GM21381 (cell line): ENCODE measurements around the gene KRTAP4-8.
"Not testable (repeated sequence)": the region's sequence is repeated elsewhere in the genome, so short reads cannot be mapped to it uniquely, and the experiment has no call there.

ENCODE experiments used
- ATAC-seq: cut with Tn5 transposase; IDR thresholded peaks from one replicate; pipeline ENCODE4 v1.9.1; 2021; ENCODE audit warnings: mild to moderate bottlenecking, moderate library complexity; ENCODE audit not compliant: unreplicated experiment

The KRTAP4-8 gene

DNA sequence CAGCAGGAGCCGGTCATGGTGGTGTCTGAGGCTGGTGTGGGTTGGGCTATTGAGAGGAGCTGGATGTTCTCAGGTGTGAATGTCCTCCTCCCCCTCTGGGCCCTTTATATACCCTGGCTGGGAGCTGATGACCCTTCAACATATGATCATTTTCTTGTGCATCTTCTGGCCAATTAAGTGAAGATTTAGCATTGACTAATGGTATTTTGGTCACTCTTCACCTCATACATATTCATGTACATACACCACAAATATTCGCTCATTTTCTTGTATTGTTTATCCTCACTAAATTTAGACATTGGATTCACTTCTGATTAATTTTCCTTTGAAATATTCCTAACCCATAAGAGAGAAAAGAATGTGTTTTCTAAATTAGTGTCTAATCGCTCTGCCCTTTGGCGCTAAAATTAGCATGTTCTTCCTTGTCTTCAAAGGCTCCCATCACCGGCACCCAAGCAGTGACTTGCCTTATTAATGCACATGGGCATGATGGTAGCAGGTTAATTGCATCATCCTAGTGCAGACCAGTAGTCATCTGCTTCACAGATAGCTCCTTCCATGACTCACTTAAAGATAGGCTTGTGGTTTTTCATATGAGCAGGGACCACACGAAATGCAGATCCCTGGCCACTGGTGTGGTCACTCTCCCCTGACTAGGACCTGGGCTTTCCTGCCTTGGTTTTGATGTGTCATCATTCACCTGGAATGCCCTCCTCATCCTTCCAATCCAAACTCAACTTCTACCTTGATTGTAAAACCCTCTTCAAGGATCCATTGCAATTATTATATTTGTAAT, 31.9 kb downstream of the KRTAP4-8 start, which contains the start of gene KRTAP2-4:
KRTAP2-4 (minus strand) TSS at position 51 of the 796 bp plus-strand sequence; CDS start at position 17, 34 bp downstream.
- no peak for ATAC-seq

DNA sequence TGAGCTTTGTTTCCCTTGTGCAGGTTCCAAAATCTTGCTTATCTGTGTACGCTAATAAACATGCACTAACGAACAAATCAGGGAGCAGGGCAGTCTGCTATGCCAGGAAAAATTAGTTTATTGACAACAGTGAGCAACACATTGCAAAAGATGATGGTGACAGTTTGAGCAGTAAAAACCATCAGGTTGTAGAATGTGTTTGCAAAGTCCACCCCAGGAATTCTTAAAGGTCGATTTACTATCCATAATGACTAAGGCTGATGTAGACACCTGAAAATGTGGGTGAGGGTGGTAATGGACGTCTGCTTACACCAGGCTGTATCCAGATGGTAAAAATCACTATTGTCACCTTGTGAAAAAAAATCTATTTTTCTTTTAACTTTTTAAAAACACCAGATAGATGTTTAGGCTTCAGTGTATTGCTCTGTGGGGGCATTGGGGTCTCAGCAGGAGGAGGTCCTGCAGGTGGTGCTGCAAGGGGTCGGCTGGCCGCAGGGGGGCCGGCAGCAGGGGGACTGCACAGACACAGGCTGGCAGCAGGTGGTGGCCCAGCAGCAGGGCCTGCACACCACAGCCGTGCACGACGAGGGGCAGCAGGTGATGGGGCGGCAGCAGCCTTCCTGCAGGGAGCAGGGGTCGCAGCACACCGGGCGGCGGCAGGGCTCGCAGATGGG, 32.8 kb downstream of the KRTAP4-8 start:
- not testable (repeated sequence) for ATAC-seq

DNA sequence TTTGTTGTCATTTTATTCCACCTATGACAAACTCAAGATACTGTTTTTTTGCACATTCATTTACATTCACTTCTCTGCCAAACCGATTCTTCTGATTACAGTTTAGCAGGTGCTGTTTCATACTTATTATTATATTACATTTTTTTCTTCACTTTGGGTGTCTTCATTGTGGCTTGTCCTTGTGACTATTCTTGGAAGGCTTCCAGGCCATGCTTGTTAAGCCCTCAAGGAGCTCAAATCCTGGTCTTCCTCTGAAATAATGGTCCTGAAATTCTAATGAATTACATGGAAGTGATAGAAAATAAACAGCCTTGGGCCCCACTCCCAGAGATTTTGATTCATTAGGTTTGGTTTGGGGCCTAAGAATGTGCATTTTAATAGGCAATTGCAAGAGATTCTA, 33.6 kb downstream of the KRTAP4-8 start:
- no peak for ATAC-seq

DNA sequence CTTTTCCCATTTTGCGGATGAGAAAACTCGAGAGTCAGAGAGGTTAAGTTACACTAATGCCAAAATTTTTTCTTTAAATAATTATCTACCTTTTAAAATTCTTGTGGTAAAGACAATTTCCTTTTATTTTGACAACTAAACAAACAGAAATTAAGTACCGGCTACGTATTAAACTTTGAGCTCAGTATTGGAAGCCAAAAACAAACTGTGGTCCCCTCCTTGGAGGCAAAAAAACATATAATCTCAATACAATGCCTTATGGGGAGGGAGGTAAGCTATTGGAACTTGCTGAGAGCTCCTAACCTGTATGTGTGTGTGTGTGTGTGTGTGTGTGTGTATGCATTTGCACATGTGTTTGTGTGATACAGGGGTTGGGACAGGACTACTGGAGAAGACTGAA, 34.5 kb downstream of the KRTAP4-8 start:
- no peak for ATAC-seq

DNA sequence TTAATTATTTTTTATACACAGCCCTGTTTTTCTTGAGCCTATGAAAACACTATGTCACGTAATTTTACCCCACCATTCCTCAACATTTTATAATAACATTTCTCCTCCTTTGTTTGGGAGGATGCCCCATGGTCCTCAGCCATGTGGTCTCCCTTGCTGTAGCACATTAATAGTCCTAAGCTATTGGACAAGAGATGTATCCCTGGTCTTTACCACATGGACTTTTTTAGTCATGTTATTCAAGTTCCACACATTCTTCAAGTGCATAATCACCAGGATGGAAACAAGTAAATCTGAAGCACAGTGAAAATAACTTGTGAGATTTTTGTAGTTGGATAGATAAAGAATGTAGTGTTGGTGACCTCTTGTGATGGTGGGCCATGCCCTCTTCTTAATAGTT, 36.0 kb downstream of the KRTAP4-8 start:
- ATAC-seq: no peak

DNA sequence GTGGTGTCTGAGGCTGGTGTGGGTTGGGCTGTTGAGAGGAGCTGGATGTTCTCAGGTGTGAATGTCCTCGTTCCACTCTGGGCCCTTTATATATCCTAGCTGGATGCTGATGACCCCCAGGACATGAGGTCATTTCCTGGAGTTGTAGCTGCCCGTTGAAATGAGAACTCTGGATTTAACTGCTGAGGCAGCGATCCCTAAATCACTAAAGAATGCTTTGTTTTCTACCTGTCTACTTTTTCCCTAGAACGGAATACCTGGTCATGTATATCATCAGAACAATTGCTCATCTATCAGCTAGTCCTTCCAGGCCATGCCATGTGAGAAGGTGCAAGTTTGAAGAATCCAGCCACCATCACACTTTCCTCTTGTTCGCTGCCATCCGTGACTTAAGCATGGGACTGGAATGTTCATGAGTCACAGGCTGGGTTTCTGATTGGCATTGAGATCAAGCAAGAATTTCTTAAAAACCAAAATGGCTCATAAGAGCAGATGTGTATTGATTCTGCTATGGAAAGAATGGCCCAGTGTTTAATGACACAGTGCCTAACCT, 37.8 kb downstream of the KRTAP4-8 start, which contains the start of gene KRTAP2-3:
KRTAP2-3 (minus strand) TSS at position 63 of the 553 bp plus-strand sequence. CDS start 64 bp downstream, outside the sequence.
- ATAC-seq: no peak

DNA sequence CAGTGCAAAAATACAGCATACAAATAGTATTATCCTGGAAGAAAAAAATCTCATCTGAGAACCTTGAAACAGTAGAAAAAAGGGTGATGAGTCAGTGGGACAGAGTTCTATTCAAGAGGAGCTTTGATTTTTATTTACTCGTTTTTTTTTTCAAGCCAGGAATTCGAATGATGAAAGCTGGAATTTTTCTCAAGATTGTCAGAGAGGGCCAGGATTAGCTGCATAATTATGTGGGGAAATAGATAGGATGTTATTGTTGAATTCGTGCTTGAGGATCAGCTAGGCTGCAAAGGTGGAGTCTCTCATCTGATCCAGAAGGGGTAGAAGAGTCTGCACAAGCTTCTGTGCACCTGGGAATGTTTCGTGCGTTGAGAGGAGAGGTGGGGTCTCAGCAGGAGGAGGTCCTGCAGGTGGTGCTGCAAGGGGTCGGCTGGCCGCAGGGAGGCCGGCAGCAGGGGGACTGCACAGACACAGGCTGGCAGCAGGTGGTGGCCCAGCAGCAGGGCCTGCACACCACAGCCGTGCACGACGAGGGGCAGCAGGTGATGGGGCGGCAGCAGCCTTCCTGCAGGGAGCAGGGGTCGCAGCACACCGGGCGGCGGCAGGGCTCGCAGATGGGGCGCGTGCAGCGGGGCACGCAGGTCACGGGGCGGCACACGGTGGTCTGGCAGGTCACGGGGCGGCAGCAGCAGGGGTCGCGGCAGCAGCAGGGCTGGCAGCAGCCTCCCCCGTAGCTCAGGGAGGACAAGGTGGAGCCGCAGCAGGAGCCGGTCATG, 38.5 kb downstream of the KRTAP4-8 start:
- not testable (repeated sequence) for ATAC-seq

DNA sequence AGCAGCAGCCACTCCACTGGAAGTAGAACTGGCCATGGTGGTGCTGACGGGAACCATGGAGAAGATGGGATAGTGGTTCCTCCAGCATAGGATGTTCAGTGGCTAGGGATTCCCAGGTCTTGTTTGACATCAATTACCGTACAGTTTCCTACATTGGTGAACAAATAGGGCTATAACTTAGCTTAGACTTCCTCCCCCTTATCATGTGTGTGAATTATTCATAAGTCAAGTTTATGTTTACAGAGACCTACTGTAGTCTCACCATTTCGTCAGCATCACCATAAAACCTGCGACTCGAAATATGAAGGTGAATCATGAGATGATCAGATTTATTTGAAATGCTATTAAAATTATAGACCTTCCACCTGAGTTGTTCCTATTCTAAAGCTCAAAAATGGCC, 39.2 kb downstream of the KRTAP4-8 start:
- no peak for ATAC-seq

DNA sequence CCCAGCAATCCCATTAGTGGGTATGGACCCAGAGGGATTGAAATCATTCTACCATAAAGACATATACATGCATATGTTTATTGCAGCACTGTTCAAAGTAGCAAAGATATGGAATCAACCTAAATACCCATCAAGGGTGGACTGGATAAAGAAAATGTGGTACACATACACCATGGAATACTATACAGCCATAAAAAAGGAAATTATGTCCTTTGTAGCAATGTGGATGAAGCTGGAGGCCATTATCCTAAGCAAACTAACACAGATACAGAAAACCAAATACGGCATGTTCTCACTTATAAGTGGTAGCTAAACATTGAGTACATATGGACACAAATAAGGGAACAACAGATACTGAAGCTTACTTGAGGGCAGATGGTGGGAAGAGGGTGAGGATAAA, 40.4 kb downstream of the KRTAP4-8 start:
- no peak for ATAC-seq

DNA sequence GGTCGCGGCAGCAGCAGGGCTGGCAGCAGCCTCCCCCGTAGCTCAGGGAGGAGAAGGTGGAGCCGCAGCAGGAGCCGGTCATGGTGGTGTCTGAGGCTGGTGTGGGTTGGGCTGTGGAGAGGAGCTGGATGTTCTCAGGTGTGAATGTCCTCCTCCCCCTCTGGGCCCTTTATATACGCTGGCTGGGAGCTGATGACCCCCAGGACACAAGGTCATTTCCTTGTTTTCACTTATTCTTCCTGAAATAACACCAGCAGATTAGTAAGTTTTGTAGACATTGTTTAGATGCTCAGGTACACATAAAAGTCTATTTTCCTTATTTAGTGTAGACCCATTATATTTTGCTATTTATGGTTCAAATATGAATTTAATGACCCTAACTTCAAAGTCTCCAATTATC, 42.8 kb downstream of the KRTAP4-8 start, which contains the start of gene KRTAP2-2:
KRTAP2-2 (minus strand) TSS at position 101 of the 400 bp plus-strand sequence; CDS start at position 82, 19 bp downstream.
- not testable (repeated sequence) for ATAC-seq

DNA sequence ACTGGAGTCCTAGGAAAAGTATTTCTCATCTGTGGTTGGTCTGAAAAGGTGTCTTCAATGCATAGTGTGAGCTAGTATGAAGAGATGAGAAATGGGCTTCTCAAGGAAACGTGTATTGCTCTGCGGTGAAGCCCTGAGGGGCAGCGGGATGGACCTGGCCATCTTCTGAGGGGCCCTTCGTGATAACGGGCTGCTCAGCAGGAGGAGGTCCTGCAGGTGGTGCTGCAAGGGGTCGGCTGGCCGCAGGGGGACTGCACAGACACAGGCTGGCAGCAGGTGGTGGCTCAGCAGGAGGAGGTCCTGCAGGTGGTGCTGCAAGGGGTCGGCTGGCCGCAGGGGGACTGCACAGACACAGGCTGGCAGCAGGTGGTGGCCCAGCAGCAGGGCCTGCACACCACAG, 43.4 kb downstream of the KRTAP4-8 start:
- not testable (repeated sequence) for ATAC-seq

DNA sequence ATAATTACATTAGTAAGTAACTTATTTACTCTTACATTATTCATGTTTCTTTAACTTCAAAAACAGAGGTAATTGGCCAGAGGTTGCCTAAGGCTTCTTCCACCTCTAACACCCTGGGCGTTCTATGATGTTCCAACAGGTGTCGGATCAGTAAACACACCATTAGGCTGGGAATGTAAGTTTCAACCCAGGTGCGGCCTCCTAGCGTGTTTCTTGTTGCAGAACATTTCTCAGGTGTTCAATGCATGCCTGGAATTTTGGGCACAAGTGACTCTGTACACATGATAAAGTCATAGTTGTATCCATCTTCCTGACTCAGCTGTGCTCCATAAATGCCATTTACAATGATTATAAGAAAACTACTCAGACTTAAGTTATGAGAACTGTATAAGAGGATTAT, 43.9 kb downstream of the KRTAP4-8 start:
- ATAC-seq: no peak

DNA sequence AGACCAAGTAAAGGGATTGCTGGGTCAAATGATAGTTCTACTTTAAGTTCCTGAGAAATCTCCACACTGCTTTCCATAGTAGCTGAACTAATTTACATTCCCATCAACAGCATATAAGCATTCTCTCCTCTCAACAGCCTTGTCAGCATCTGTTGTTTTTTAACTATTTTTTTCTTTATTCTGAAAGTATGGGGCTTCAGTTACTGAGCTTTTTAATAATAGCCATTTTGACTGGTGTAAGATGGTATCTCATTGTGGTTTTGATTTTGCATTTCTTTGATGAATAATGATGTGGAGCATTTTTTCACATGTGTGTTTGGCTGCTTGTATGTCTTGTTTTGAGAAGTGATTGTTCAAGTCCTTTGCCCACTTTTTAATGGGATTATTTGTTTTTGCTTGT, 45.4 kb downstream of the KRTAP4-8 start:
- ATAC-seq: no peak

DNA sequence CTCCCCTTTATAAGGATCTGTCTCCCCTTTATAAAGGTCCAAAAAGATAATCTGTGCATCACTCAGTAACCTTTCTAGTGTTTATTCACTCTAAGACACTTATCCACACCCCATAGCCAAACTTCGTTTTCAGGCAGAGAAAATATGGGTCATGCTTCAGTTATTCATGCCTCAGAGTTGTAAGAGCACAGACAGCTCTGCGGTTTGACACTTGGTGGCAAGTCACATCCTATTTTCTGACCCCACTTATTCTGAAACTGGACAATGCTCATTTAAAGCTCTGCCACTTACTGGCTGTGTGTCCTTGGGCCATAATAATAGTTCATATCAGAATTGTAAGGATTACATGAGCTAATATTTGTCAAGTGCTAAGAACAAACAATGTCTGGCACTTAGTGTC, 48.8 kb downstream of the KRTAP4-8 start:
- no peak for ATAC-seq

DNA sequence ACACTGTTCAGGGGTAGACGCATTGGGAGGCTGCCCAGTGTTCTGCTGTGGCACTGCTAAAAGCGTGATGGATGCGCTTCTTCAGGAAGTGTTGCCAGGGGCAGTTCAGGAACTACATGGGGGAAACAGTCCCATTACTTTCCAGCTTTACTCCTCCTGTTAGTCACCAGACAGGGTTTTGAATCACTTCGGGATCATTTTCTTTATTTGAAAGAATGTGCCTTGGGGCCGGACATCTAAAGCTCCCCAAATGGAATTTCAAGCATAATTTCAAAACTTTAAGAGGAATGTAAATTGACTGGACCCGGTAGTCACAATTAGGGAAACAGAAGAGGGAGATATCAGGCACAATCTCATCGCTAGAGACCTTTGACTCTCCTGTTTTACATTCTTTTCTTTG, 49.5 kb downstream of the KRTAP4-8 start:
- ATAC-seq: no peak
